ENCODE data around the gene MARCO. TPM values are rescaled to one million over a fixed set of nuclear protein-coding genes. Genes with fewer than 3 reads are reported as not detected.

MARCO gene, protein sequence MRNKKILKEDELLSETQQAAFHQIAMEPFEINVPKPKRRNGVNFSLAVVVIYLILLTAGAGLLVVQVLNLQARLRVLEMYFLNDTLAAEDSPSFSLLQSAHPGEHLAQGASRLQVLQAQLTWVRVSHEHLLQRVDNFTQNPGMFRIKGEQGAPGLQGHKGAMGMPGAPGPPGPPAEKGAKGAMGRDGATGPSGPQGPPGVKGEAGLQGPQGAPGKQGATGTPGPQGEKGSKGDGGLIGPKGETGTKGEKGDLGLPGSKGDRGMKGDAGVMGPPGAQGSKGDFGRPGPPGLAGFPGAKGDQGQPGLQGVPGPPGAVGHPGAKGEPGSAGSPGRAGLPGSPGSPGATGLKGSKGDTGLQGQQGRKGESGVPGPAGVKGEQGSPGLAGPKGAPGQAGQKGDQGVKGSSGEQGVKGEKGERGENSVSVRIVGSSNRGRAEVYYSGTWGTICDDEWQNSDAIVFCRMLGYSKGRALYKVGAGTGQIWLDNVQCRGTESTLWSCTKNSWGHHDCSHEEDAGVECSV
- total RNA-seq (2013; cell fraction: nucleolus; rRNA removed): not detected in 2 replicates
- total RNA-seq (2014; rRNA removed): not detected in 2 replicates
- not detected in 2 replicates for total RNA-seq (2014; rRNA removed; fragmentation: Illumina TruSeq; extraction: Trizol)
- 0.18 and 0.32 TPM in 2 replicates for total RNA-seq (2021)
- not detected for polyA plus RNA-seq (2011; ENCODE audit: low read depth)
- 0.43 and 0.67 TPM in 2 replicates for polyA plus RNA-seq (2011; rRNA removed)
- polyA plus RNA-seq (2011; cell fraction: cytosol; rRNA removed): 0.19 and 0.50 TPM in 2 replicates
- not detected in 2 replicates for polyA plus RNA-seq (2011; cell fraction: nucleus; rRNA removed)
- polyA plus RNA-seq (2012): not detected in 2 replicates
- polyA plus RNA-seq (2014; fragmentation: Illumina TruSeq; extraction: Trizol): not detected in 2 replicates
- under 1 TPM in 1 of 2 experiments, not detected in 1; 0.13 TPM for polyA plus RNA-seq (2014; fragmentation: Nextera tagmentation; extraction: Ambion mirVana)
- not detected in 2 replicates for polyA plus RNA-seq (2014; rRNA removed)
- under 1 TPM; 0.32 to 0.33 TPM for polyA plus RNA-seq (2016; fragmentation: Nextera tagmentation; extraction: Ambion mirVana)
- 0.52 TPM in 1 of 2 replicates, not detected in the other for polyA minus RNA-seq (2011; rRNA and poly(A)+ RNA removed)
- not detected in 2 replicates for polyA minus RNA-seq (2011; cell fraction: cytosol; rRNA and poly(A)+ RNA removed)
- not detected in 2 replicates for polyA minus RNA-seq (2011; cell fraction: nucleus; rRNA and poly(A)+ RNA removed)
- Bru-seq, nascent RNA: percentile 6 among the genes with signal in this experiment
- BruChase-seq, experiment 1, labeled RNA remaining after a 6-hour chase: percentile 4 among the genes with signal in this experiment
- BruChase-seq, experiment 2, labeled RNA remaining after a 2-hour chase: not detected
- long read RNA-seq, experiment 1, partial matches to known transcripts: 1 of 1 reads
- long read RNA-seq, experiment 1, other reads (novel, unspliced or antisense): 0 of 1 reads
- long read RNA-seq, experiment 2, partial matches to known transcripts: 1 of 1 reads
- long read RNA-seq, experiment 2, other reads (novel, unspliced or antisense): 0 of 1 reads

DNA sequence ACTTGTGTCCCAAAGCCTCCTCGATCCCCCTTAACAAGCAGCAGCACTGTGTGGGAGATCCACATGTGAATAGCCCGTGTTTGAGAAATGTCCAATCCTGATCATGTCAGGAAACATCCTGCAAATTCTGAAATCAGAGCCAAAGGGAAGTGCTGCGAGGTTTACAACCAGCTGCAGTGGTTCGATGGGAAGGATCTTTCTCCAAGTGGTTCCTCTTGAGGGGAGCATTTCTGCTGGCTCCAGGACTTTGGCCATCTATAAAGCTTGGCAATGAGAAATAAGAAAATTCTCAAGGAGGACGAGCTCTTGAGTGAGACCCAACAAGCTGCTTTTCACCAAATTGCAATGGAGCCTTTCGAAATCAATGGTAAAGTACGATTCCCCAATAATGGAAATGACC, at the start of gene MARCO:
MARCO (plus strand) TSS at position 164 of the 400 bp plus-strand sequence; CDS start at position 271, 107 bp downstream.
- no peak within 1 kb of the TSS for H2AFZ ChIP-seq (ENCODE audit: control insufficient read depth, low read depth, low read length)
- 1% methylated on average over 7 of the region's 7 CpGs for WGBS (ENCODE audit: insufficient coverage, insufficient replicate concordance, low lambda C conversion rate, missing lambda C conversion rate)
- no peak within 1 kb of the TSS for H3K9ac ChIP-seq (ENCODE audit: control insufficient read depth, insufficient read depth, low read length)
- RAD21 ChIA-PET (ENCODE audit: unreplicated experiment): no interaction called here
- SMC1A ChIA-PET (ENCODE audit: uncharacterized antibody, unreplicated experiment): interaction anchor here (1.1 kb wide), 1 partner anchor 36 kb away, joined by 3 read pairs; no protein-coding TSS in a partner anchor
- H3K4me2 ChIP-seq (ENCODE audit: control insufficient read depth, insufficient read depth): no peak within 1 kb of the TSS
- POLR2A ChIA-PET: interaction anchor here (1.2 kb wide), 1 partner anchor 47 kb away, joined by 3 read pairs; no protein-coding TSS in a partner anchor
- BruUV-seq (replicated peaks): no TSS peak
- intact Hi-C loops (cut with micrococcal nuclease; ENCODE audit: unreplicated experiment) (no loop called here), in situ Hi-C loops (cut with MboI) (no loop called here)
- peaks cover 0 to 4% of the 10 kb centered on the region in 2 experiments; a peak in 1 of 4 replicates for H3K27me3 ChIP-seq (replicated peaks in 1 of 2; ENCODE audit: control insufficient read depth in 2 of 2, insufficient read depth in 2 of 2, low read length in 1 of 2)
- no peaks in the 10 kb centered on the region for H3K79me2 ChIP-seq (ENCODE audit: control insufficient read depth, insufficient read depth, low read length)
- no peak for ATAC-seq
- H3K4me1 ChIP-seq (ENCODE audit: control insufficient read depth, insufficient read depth, low read length): no peaks in the 10 kb centered on the region
- H4K20me1 ChIP-seq (ENCODE audit: control insufficient read depth, insufficient read depth): no peaks in the 10 kb centered on the region
- H3K27ac ChIP-seq (ENCODE audit: control insufficient read depth, insufficient read depth): no peak within 1 kb of the TSS
- H3K9me3 ChIP-seq (replicated peaks; ENCODE audit: control insufficient read depth, insufficient read depth, low read length): no peaks in the 10 kb centered on the region
- H3K36me3 ChIP-seq (ENCODE audit: control insufficient read depth in 2 of 2, insufficient read depth in 2 of 2, low read length in 1 of 2): no peaks in the 10 kb centered on the region
- DNase-seq (ENCODE audit: low read depth, low spot score): no peak
- CTCF ChIA-PET: no interaction called here
- TF ChIP-seq POLR2A (IDR thresholded peaks at IDR 0.05; ENCODE audit: low read depth, low read length) (no peak), SMC3 (IDR thresholded peaks at IDR 0.05; ENCODE audit: borderline replicate concordance, low read length) (no peak), YY1 (IDR thresholded peaks at IDR 0.05; ENCODE audit: low read depth, low read length) (no peak), ZNF217 (IDR thresholded peaks at IDR 0.05) (no peak), SREBF2 (IDR thresholded peaks at IDR 0.05; ENCODE audit: low read length) (no peak)
- TF ChIP-seq, protein P1, sequence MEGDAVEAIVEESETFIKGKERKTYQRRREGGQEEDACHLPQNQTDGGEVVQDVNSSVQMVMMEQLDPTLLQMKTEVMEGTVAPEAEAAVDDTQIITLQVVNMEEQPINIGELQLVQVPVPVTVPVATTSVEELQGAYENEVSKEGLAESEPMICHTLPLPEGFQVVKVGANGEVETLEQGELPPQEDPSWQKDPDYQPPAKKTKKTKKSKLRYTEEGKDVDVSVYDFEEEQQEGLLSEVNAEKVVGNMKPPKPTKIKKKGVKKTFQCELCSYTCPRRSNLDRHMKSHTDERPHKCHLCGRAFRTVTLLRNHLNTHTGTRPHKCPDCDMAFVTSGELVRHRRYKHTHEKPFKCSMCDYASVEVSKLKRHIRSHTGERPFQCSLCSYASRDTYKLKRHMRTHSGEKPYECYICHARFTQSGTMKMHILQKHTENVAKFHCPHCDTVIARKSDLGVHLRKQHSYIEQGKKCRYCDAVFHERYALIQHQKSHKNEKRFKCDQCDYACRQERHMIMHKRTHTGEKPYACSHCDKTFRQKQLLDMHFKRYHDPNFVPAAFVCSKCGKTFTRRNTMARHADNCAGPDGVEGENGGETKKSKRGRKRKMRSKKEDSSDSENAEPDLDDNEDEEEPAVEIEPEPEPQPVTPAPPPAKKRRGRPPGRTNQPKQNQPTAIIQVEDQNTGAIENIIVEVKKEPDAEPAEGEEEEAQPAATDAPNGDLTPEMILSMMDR (IDR thresholded peaks at IDR 0.05 in 2 of 3, conservative IDR thresholded peaks at IDR 0.05 in 1 of 3; ENCODE audit: control insufficient read depth in 2 of 3, extremely low read depth in 1 of 3, insufficient read depth in 1 of 3, low read depth in 3 of 3, low read length in 3 of 3): no peak
- FAIRE-seq: no peak
- H3K4me3 ChIP-seq: no peak within 1 kb of the TSS
